WTC11 (cell line): ENCODE data around the gene PYCR2.

Experiments
- CTCF ChIP-seq: fragments of 200-600 bp; IDR thresholded peaks from 2 replicates; pipeline ENCODE4 v1.8.0; 2022; ENCODE audit warnings: antibody characterized with exemption
- E2F1 ChIP-seq: sonication (generic); formaldehyde crosslinking; IDR thresholded peaks from 2 replicates; pipeline ENCODE4 v1.8.0; 2022; ENCODE audit warnings: mild to moderate bottlenecking, missing genetic modification reagents
- MXD4 ChIP-seq: fragments of 250-450 bp; sonication (Bioruptor Pico); IDR thresholded peaks from 2 replicates; pipeline ENCODE4 v1.8.0; 2021; ENCODE audit warnings: mild to moderate bottlenecking, moderate library complexity, borderline replicate concordance
- ZSCAN18 ChIP-seq: fragments of 250-450 bp; sonication (Bioruptor Pico); IDR thresholded peaks from 2 replicates; pipeline ENCODE4 v2.1.2; 2022; ENCODE audit warnings: mild to moderate bottlenecking, moderate library complexity

DNA sequence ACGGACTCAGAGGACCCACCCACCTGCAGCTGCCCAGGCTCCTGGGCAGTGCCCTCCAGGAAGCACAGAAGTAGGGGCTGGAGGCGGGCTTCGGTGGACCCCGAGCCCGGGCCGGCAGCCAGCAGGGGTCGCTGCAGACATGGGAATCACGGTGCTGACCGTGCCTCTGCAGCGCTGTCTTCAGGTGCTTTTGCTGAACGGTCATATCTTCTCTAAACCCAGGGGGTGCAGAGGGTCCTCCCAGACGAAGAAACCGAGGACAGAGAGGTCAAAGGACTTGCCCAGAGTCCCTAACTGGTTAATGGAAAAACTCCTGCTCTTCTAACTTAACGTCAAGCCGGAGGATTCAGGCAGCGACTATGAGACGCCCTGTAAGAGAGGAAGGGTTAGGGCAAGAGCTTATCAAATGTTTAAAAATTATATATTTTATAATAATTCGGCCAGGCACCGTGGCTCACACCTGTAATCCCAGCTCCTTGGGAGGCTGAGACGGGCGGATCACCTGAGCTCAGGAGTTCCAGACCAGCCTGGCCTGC lies 38.5 kb upstream of the PYCR2 start:
- no peak for TF ChIP-seq E2F1 (CRISPR knock-in tag)
- peak; percentile 90 for TF ChIP-seq CTCF
- TF ChIP-seq ZSCAN18 (CRISPR knock-in tag) = no peak
- no peak for TF ChIP-seq MXD4 (CRISPR knock-in tag)
